Thoracic aorta (tissue), 2 donors: ENCODE data around the gene EIPR1. TPM values are rescaled to one million over a fixed set of nuclear protein-coding genes. Genes with fewer than 3 reads are reported as not detected.

ENCODE experiments used
- ATAC-seq: fragments of 150-250 bp; one replicate; pipeline ENCODE4 v1.8.0; 2017; ENCODE audit warnings: low read depth; ENCODE audit not compliant: insufficient number of reproducible peaks, low FRiP score
- DNase-seq: peaks from one replicate; pipeline ENCODE4 v3.0.0-alpha.2; 2020; ENCODE audit warnings: low spot score
- H3K27ac ChIP-seq, 2 donors: fragments of 200-600 bp; sonication (generic); 1 replicate in 1 of 2; 2 replicates in 1 of 2; pipeline ENCODE4 v1.5.1; 2016; ENCODE audit warnings: mild to moderate bottlenecking in 2 of 2, moderate library complexity in 2 of 2
- H3K27me3 ChIP-seq: fragments of 200-600 bp; sonication (generic); replicated peaks from 2 replicates; pipeline ENCODE4 v1.6.0; 2016; ENCODE audit warnings: mild to moderate bottlenecking; ENCODE audit not compliant: insufficient read depth
- H3K36me3 ChIP-seq: fragments of 200-600 bp; sonication (generic); one replicate; pipeline ENCODE4 v1.5.1; 2016
- H3K4me1 ChIP-seq, 2 donors: fragments of 200-600 bp; sonication (generic); 1 replicate in 1 of 2; 2 replicates in 1 of 2; pipeline versions ENCODE4 v1.5.1 to v1.6.0; 2016; ENCODE audit warnings: low read depth in 2 of 2, mild to moderate bottlenecking in 1 of 2; ENCODE audit not compliant: control insufficient read depth in 1 of 2
- H3K4me3 ChIP-seq: fragments of 200-600 bp; sonication (generic); 2 replicates; pipeline ENCODE4 v1.5.1; 2016; ENCODE audit warnings: mild to moderate bottlenecking
- H3K9me3 ChIP-seq: fragments of 200-600 bp; sonication (generic); 2 replicates; pipeline ENCODE4 v1.5.1; 2016
- CTCF ChIP-seq: fragments of 200-600 bp; sonication (generic); IDR thresholded peaks from one replicate; pipeline ENCODE4 v1.5.1; 2019; ENCODE audit warnings: antibody characterized with exemption
- total RNA-seq, 2 donors: library from RNA; depleted of rRNA; stranded (reverse); fragments of >200 nt; gene quantifications; one replicate each; pipeline versions ENCODE4 v1.1.0 to v1.2.3, GENCODE V29; 2016

The EIPR1 gene
- total RNA-seq, 2 donors from 2014 or later, result 17.9 to 40.6 TPM

GRCh38 chr2:3195641-3196476 lies 181.8 kb downstream of the EIPR1 start:
- Histone ChIP-seq H3K4me1 (no peaks in the 10 kb centered on the region), H3K4me3 (no peak overlapping the region), H3K27ac (no peak overlapping the region), H3K9me3 (no peaks in the 10 kb centered on the region), H3K27me3 (no peaks in the 10 kb centered on the region), H3K36me3 (peaks cover 11% of the 10 kb centered on the region)
- ATAC-seq (no peak), DNase-seq (no peak)
- TF ChIP-seq CTCF, result no peak

- Histone ChIP-seq H3K4me1 (no peaks in the 10 kb centered on the region), H3K27ac (no peak overlapping the region), H3K9me3 (no peaks in the 10 kb centered on the region), H3K27me3 (no peaks in the 10 kb centered on the region), H3K36me3 (peaks cover 11% of the 10 kb centered on the region), H3K4me3 (no peak overlapping the region)
- no peak for TF ChIP-seq CTCF
- no peak for DNase-seq
- ATAC-seq, result no peak
Measured at GRCh38 chr2:3194828-3195227, 182.8 kb downstream of the EIPR1 start.

- DNase-seq (no peak), ATAC-seq (no peak)
- TF ChIP-seq CTCF, result no peak
- Histone ChIP-seq H3K27ac (no peak overlapping the region), H3K27me3 (no peaks in the 10 kb centered on the region), H3K4me1 (no peaks in the 10 kb centered on the region), H3K4me3 (no peak overlapping the region), H3K36me3 (peaks cover 11% of the 10 kb centered on the region), H3K9me3 (no peaks in the 10 kb centered on the region)
Measured at GRCh38 chr2:3193443-3194330, 183.9 kb downstream of the EIPR1 start.

- no peaks in the 10 kb centered on the region for H3K9me3 ChIP-seq
- H3K36me3 ChIP-seq, result peaks cover 11% of the 10 kb centered on the region
- no peak for TF ChIP-seq CTCF
- H3K4me3 ChIP-seq, result no peak overlapping the region
- H3K4me1 ChIP-seq, result no peaks in the 10 kb centered on the region
- H3K27ac ChIP-seq, result no peak overlapping the region
- no peaks in the 10 kb centered on the region for H3K27me3 ChIP-seq
- DNase-seq (no peak), ATAC-seq (no peak)
Measured at GRCh38 chr2:3192920-3193319, 184.7 kb downstream of the EIPR1 start.

- no peak for TF ChIP-seq CTCF
- ATAC-seq (no peak), DNase-seq (no peak)
- Histone ChIP-seq H3K9me3 (no peaks in the 10 kb centered on the region), H3K4me1 (no peaks in the 10 kb centered on the region), H3K27ac (no peak overlapping the region), H3K36me3 (peaks cover 11% of the 10 kb centered on the region), H3K4me3 (no peak overlapping the region), H3K27me3 (no peaks in the 10 kb centered on the region)
Measured at GRCh38 chr2:3192281-3192818, 185.3 kb downstream of the EIPR1 start.
